Endothelial cell of umbilical vein (primary cell): ENCODE data around the gene GRIN3B. TPM values are rescaled to one million over a fixed set of nuclear protein-coding genes. Genes with fewer than 3 reads are reported as not detected.

Source experiments
- BruUV-seq: library from RNA; stranded (reverse); fragments of 400-500 nt; replicated peaks from 2 replicates; lab custom pipeline; 2021; lab: Mats Ljungman, UMichigan
- CTCF ChIA-PET: fragments of 300-600, 350-600 bp; sonication (Branson Sonifier 250); formaldehyde crosslinking; loops from one replicate; lab custom pipeline; 2021; ENCODE audit warnings: antibody characterized with exemption, inconsistent platforms; lab: Charles Lee
- POLR2A ChIA-PET: fragments of 300-600, 350-600 bp; sonication (Branson Sonifier 250); formaldehyde crosslinking; loops from one replicate; lab custom pipeline; 2021; ENCODE audit warnings: antibody characterized with exemption, inconsistent platforms; lab: Charles Lee
- DNase-seq: peaks from one replicate; pipeline ENCODE4 v3.0.0-alpha.2; 2011; ENCODE audit warnings: low read depth, low spot score
- FAIRE-seq: peaks from 2 replicates; lab custom pipeline; 2011; peaks lifted over from hg19 to GRCh38; lab: Jason Lieb, UNC
- H2AFZ ChIP-seq: 2 replicates; pipeline ENCODE4 v1.6.0; 2012; ENCODE audit warnings: low read depth, low read length, control low read depth, inconsistent platforms
- H3K27ac ChIP-seq: 2 replicates; pipeline ENCODE4 v1.5.1; 2011; ENCODE audit warnings: low read depth, mild to moderate bottlenecking, control low read depth, low read length, moderate library complexity; ENCODE audit not compliant: insufficient read depth
- H3K27me3 ChIP-seq, 2 experiments: 2 replicates each; pipeline versions ENCODE4 v1.6.0 to v1.6.1; 2011; ENCODE audit warnings: low read length in 2 of 2, mixed read lengths in 1 of 2; ENCODE audit not compliant: control insufficient read depth in 2 of 2, insufficient read depth in 2 of 2
- H3K36me3 ChIP-seq, 2 experiments: 2 replicates in 1 of 2; 3 replicates in 1 of 2; pipeline ENCODE4 v1.5.1; 2011; ENCODE audit warnings: low read length in 2 of 2, mild to moderate bottlenecking in 1 of 2, moderate library complexity in 1 of 2; ENCODE audit not compliant: control insufficient read depth in 2 of 2, insufficient read depth in 2 of 2; ENCODE audit errors: extremely low read depth in 1 of 2
- H3K4me1 ChIP-seq: 3 replicates; pipeline ENCODE4 v1.5.1; 2011; ENCODE audit warnings: mild to moderate bottlenecking, low read length; ENCODE audit not compliant: control insufficient read depth, insufficient read depth; ENCODE audit errors: extremely low read depth
- H3K4me2 ChIP-seq: 2 replicates; pipeline ENCODE4 v1.6.1; 2011; ENCODE audit warnings: low read length, control low read depth, mixed read lengths; ENCODE audit not compliant: insufficient read depth
- H3K4me3 ChIP-seq, 3 experiments: fragments of 200-600 bp in 1 of 3; sonication (generic), shearing (Covaris generic) in 1 of 3; replicated peaks in 1 of 3; 2 replicates each; pipeline ENCODE4 v1.5.1; 2011 to 2016; ENCODE audit warnings: control low read depth in 3 of 3, low read length in 3 of 3, mild to moderate bottlenecking in 2 of 3, inconsistent platforms in 1 of 3, low read depth in 1 of 3, moderate library complexity in 1 of 3; ENCODE audit not compliant: insufficient read depth in 1 of 3
- H3K79me2 ChIP-seq: 2 replicates; pipeline ENCODE4 v1.6.0; 2012; ENCODE audit warnings: low read length, inconsistent platforms; ENCODE audit not compliant: control insufficient read depth, insufficient read depth
- H3K9ac ChIP-seq: replicated peaks from 2 replicates; pipeline ENCODE3; 2011; ENCODE audit warnings: low read length, control low read depth; ENCODE audit not compliant: insufficient read depth; ENCODE audit errors: extremely low read depth
- H3K9me1 ChIP-seq: replicated peaks from 3 replicates; pipeline ENCODE4 v1.6.0; 2011; ENCODE audit warnings: mild to moderate bottlenecking, low read length; ENCODE audit not compliant: control insufficient read depth, insufficient read depth; ENCODE audit errors: extremely low read depth
- H3K9me3 ChIP-seq: replicated peaks from 2 replicates; pipeline ENCODE4 v1.5.1; 2012; ENCODE audit warnings: low read length, inconsistent platforms; ENCODE audit not compliant: control insufficient read depth, insufficient read depth
- H4K20me1 ChIP-seq: replicated peaks from 2 replicates; pipeline ENCODE3; 2011; ENCODE audit warnings: mild to moderate bottlenecking, low read length; ENCODE audit not compliant: control insufficient read depth, insufficient read depth; ENCODE audit errors: extremely low read depth
- EZH2 ChIP-seq: IDR thresholded peaks from 2 replicates; pipeline ENCODE4 v1.6.1; 2012; ENCODE audit warnings: borderline replicate concordance, low read depth, mild to moderate bottlenecking, moderate library complexity, low read length, inconsistent platforms; ENCODE audit not compliant: severe bottlenecking
- FOS ChIP-seq: IDR thresholded peaks from 2 replicates; pipeline ENCODE4 v1.6.1; 2011; ENCODE audit warnings: mild to moderate bottlenecking, low read length, moderate library complexity, borderline replicate concordance; ENCODE audit not compliant: insufficient read depth
- GATA2 ChIP-seq: IDR thresholded peaks from 2 replicates; pipeline ENCODE4 v1.7.0; 2011; ENCODE audit warnings: low read depth, mild to moderate bottlenecking, moderate library complexity, mixed read lengths, low read length; ENCODE audit not compliant: insufficient read length, insufficient read depth
- JUN ChIP-seq: IDR thresholded peaks from 2 replicates; pipeline ENCODE4 v1.6.1; 2011; ENCODE audit warnings: borderline replicate concordance, low read depth; ENCODE audit not compliant: insufficient read length, insufficient read depth
- MYC ChIP-seq: IDR thresholded peaks from one replicate; pipeline ENCODE4 v1.6.1; 2011; ENCODE audit warnings: mild to moderate bottlenecking, low read depth, low read length
- POLR2A ChIP-seq: IDR thresholded peaks from 2 replicates; pipeline ENCODE4 v1.6.1; 2012; ENCODE audit warnings: low read depth, mild to moderate bottlenecking, control low read depth, low read length
- POLR2AphosphoS5 ChIP-seq: IDR thresholded peaks from 2 replicates; pipeline ENCODE4 v1.6.1; 2012; ENCODE audit warnings: low read depth, mild to moderate bottlenecking, control low read depth, low read length, moderate library complexity; ENCODE audit not compliant: insufficient read depth
- dilution Hi-C: fragments of 300-500 bp; cut with MboI; formaldehyde crosslinking; loops from one replicate; pipeline ENCODE4 v1.15.0; 2019; ENCODE audit warnings: low sequenced_read_pairs; ENCODE audit not compliant: extremely low pct_ligation_motif_present
- intact Hi-C: fragments of 100-400 bp; cut with micrococcal nuclease; formaldehyde crosslinking; loops from one replicate; pipeline ENCODE4 v1.10.0; 2022
- polyA plus RNA-seq, 4 experiments: library from polyadenylated mRNA; depleted of rRNA in 3 of 4; stranded (reverse) in 3 of 4; unstranded in 1 of 4; fragments of >200 nt; gene quantifications; 2 replicates each; pipeline versions ENCODE4 v1.2.1 to v1.2.3, GENCODE V29; 2011 to 2012; ENCODE audit warnings: missing spikeins in 1 of 4
- total RNA-seq: library from RNA; stranded (reverse); gene quantifications from 2 replicates; pipeline ENCODE4 v1.2.3, GENCODE V29; 2021
- TF ChIP-seq, protein P1 (sequence below), 2 donors: IDR thresholded peaks; 1 replicate in 1 of 2; 2 replicates in 1 of 2; pipeline ENCODE4 v1.5.1; 2011; ENCODE audit warnings: low read length in 2 of 2, mild to moderate bottlenecking in 2 of 2, moderate library complexity in 2 of 2, control low read depth in 1 of 2, inconsistent platforms in 1 of 2, low read depth in 1 of 2; ENCODE audit not compliant: insufficient read depth in 1 of 2; ENCODE audit errors: extremely low read depth in 1 of 2
- TF ChIP-seq, protein P2 (sequence below): IDR thresholded peaks from 2 replicates; pipeline ENCODE4 v1.6.1; 2011; ENCODE audit not compliant: insufficient read depth, insufficient read length

The GRIN3B gene
- total and polyA plus RNA-seq, 2 donors (not counting 3 experiments of a cell fraction or from before 2014, with no cell fraction given), result 0.43 to 0.82 TPM

DNA sequence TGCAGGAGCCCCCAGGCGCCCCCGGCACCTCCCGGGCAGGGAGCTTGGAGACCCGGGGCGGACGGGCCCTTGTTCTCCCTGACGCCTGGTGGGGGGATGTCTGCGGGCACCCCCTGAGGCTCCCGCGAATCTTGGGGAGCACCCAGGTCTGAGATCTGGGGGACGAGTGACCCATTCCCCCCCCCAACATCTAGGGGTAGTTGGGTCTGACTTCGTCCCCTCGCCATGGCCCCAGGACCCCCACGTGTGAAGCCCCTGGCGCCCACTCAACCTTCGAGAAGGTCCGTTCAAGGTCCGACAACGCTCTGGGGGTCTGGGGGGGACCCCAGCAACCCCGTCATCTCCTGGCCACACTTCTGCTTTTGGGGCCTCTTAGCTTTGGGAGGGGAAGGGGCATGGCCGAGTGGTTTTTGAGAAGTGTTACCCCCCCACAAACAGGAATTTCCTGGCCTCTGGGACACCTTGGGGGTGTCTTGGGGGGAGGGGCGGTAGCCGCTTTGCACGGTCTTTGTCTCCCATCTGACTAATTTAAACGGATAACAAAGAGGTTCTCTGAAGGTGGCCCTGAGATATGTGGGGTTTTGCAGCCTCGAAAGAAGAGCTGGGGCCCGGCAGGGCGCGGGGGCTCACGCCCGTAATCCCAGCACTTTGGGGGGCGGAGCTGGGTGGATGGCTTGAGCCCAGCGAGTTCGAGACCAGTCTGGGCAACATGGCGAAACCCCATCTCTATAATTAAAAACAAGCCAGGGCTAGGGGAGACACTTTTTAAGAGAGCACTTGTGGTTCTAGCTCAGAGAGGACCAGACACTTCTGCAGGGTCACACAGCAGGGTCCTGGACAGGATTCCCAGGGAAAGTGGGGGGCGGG, 26.8 kb downstream of the GRIN3B start:
- Histone ChIP-seq H3K27ac (peak overlapping the region; percentile 70), H3K79me2 (peaks cover 40% of the 10 kb centered on the region), H3K4me3 (peak overlapping the region; percentile 52 to 88 (median 84)), H3K27me3 (no peaks in the 10 kb centered on the region), H3K4me1 (peaks cover 9% of the 10 kb centered on the region), H3K36me3 (peaks cover 0 to under 1% of the 10 kb centered on the region in 2 experiments), H2AFZ (no peak overlapping the region), H3K9me1 (no peaks in the 10 kb centered on the region), H3K4me2 (peak overlapping the region; percentile 76), H4K20me1 (no peaks in the 10 kb centered on the region), H3K9me3 (no peaks in the 10 kb centered on the region), H3K9ac (peak overlapping the region; percentile 89)
- intact Hi-C loops (no loop called here), dilution Hi-C loops (no loop called here)
- DNase-seq (peak; percentile 24), FAIRE-seq (peak; percentile 76)
- POLR2A ChIA-PET, result interaction anchor here (0.6 to 5.7 kb wide), 7 partner anchors 10 to 242 kb away, joined by 3 to 36 read pairs (median 4); partner anchors contain the start of genes ABCA7, ARHGAP45 and CIRBP
- CTCF ChIA-PET, result interaction anchor here (1.2 to 1.7 kb wide), 4 partner anchors 12 to 217 kb away, joined by 3 to 8 read pairs (median 6); partner anchors contain the start of gene ABCA7
- TSS peak; percentile 92 for BruUV-seq
- TF ChIP-seq, protein P1, sequence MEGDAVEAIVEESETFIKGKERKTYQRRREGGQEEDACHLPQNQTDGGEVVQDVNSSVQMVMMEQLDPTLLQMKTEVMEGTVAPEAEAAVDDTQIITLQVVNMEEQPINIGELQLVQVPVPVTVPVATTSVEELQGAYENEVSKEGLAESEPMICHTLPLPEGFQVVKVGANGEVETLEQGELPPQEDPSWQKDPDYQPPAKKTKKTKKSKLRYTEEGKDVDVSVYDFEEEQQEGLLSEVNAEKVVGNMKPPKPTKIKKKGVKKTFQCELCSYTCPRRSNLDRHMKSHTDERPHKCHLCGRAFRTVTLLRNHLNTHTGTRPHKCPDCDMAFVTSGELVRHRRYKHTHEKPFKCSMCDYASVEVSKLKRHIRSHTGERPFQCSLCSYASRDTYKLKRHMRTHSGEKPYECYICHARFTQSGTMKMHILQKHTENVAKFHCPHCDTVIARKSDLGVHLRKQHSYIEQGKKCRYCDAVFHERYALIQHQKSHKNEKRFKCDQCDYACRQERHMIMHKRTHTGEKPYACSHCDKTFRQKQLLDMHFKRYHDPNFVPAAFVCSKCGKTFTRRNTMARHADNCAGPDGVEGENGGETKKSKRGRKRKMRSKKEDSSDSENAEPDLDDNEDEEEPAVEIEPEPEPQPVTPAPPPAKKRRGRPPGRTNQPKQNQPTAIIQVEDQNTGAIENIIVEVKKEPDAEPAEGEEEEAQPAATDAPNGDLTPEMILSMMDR (IDR thresholded peaks at IDR 0.05; ENCODE audit: extremely low read depth in 1 of 2, insufficient read depth in 1 of 2, low read depth in 1 of 2, low read length in 2 of 2), result no peak
- TF ChIP-seq POLR2AphosphoS5 (no peak), EZH2 (no peak), JUN (no peak), GATA2 (no peak), FOS (no peak), POLR2A (no peak), MYC (no peak)
- TF ChIP-seq, protein P2, sequence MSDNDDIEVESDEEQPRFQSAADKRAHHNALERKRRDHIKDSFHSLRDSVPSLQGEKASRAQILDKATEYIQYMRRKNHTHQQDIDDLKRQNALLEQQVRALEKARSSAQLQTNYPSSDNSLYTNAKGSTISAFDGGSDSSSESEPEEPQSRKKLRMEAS, result no peak
